ENCODE measurements around the gene SASH1.

SASH1 gene

GRCh38 chr6:148501178-148501590 is 158.5 kb downstream of the SASH1 start:
- no peak overlapping the region for H3K4me3 ChIP-seq (replicated peaks in 1 of 2; ENCODE audit: low read depth in 2 of 2, low read length in 2 of 2)
- TF ChIP-seq CTCF (IDR thresholded peaks at IDR 0.05; ENCODE audit: low read depth, low read length), result no peak
- peak; percentile 97 to 99 for DNase-seq (ENCODE audit: low read depth in 2 of 2)

GRCh38 chr6:148502083-148502772 is 159.6 kb downstream of the SASH1 start:
- TF ChIP-seq CTCF (IDR thresholded peaks at IDR 0.05; ENCODE audit: low read depth, low read length), result no peak
- no peak overlapping the region for H3K4me3 ChIP-seq (replicated peaks in 1 of 2; ENCODE audit: low read depth in 2 of 2, low read length in 2 of 2)
- DNase-seq (ENCODE audit: low read depth in 2 of 2), result peak; percentile 82 to 83

- no peak for TF ChIP-seq CTCF (IDR thresholded peaks at IDR 0.05; ENCODE audit: low read depth, low read length)
- H3K4me3 ChIP-seq (replicated peaks in 1 of 2; ENCODE audit: low read depth in 2 of 2, low read length in 2 of 2), result no peak overlapping the region
- peak in 1 of 2 donors; percentile 67 for DNase-seq (ENCODE audit: low read depth in 2 of 2)
Observed at GRCh38 chr6:148502773-148503135, 160.1 kb downstream of the SASH1 start.

- no peak overlapping the region for H3K4me3 ChIP-seq (replicated peaks in 1 of 2; ENCODE audit: low read depth in 2 of 2, low read length in 2 of 2)
- no peak for TF ChIP-seq CTCF (IDR thresholded peaks at IDR 0.05; ENCODE audit: low read depth, low read length)
- DNase-seq (ENCODE audit: low read depth in 2 of 2), result no peak
Observed at GRCh38 chr6:148503703-148504102, 161.1 kb downstream of the SASH1 start.

GRCh38 chr6:148507774-148508173 is 165.1 kb downstream of the SASH1 start:
- TF ChIP-seq CTCF (IDR thresholded peaks at IDR 0.05; ENCODE audit: low read depth, low read length), result no peak
- peak; percentile 62 to 68 for DNase-seq (ENCODE audit: low read depth in 2 of 2)
- H3K4me3 ChIP-seq (replicated peaks in 1 of 2; ENCODE audit: low read depth in 2 of 2, low read length in 2 of 2), result no peak overlapping the region

GRCh38 chr6:148508401-148509041 is 165.9 kb downstream of the SASH1 start:
- DNase-seq (ENCODE audit: low read depth in 2 of 2), result peak; percentile 75 to 79
- peak overlapping the region in 1 of 2 donors; percentile 59 for H3K4me3 ChIP-seq (replicated peaks in 1 of 2; ENCODE audit: low read depth in 2 of 2, low read length in 2 of 2)
- TF ChIP-seq CTCF (IDR thresholded peaks at IDR 0.05; ENCODE audit: low read depth, low read length), result no peak
